ENCODE data around the gene PNCK.

The PNCK gene

GRCh38 chrX:153622661-153623309 lies 50.8 kb downstream of the PNCK start:
- no peak for TF ChIP-seq CTCF (IDR thresholded peaks at IDR 0.05; ENCODE audit: low read depth, low read length, missing control alignments)
- no peak for DNase-seq (ENCODE audit: low read depth)
- no peak overlapping the region for H3K4me3 ChIP-seq (ENCODE audit: low read depth, low read length)

- no peak for DNase-seq (ENCODE audit: low read depth)
- no peak for TF ChIP-seq CTCF (IDR thresholded peaks at IDR 0.05; ENCODE audit: low read depth, low read length, missing control alignments)
- no peak overlapping the region for H3K4me3 ChIP-seq (ENCODE audit: low read depth, low read length)
Observed at GRCh38 chrX:153621949-153622598, 51.5 kb downstream of the PNCK start.

- no peak overlapping the region for H3K4me3 ChIP-seq (ENCODE audit: low read depth, low read length)
- DNase-seq (ENCODE audit: low read depth), result no peak
- no peak for TF ChIP-seq CTCF (IDR thresholded peaks at IDR 0.05; ENCODE audit: low read depth, low read length, missing control alignments)
Observed at GRCh38 chrX:153620576-153620975, 53.0 kb downstream of the PNCK start.

All from GM12864 (cell line).